Esophagus muscularis mucosa (tissue), 4 donors: ENCODE measurements around the gene FIGLA.

Source experiments
- EP300 ChIP-seq: sonication (generic); formaldehyde crosslinking; IDR thresholded peaks from one replicate; pipeline ENCODE4 v1.6.1; 2017; ENCODE audit warnings: antibody characterized with exemption
- POLR2A ChIP-seq: fragments of 450-650 bp; IDR thresholded peaks from one replicate; pipeline ENCODE4 v1.6.1; 2017; ENCODE audit warnings: antibody characterized with exemption, moderate library complexity, mild to moderate bottlenecking, low read depth
- TF ChIP-seq, protein P1 (sequence below), 3 experiments: fragments of 200-600 bp in 2 of 3; fragments of 450-650 bp in 1 of 3; sonication (generic) in 2 of 3; IDR thresholded peaks; one replicate each; pipeline ENCODE4 v1.5.1; 2017 to 2019; ENCODE audit warnings: antibody characterized with exemption in 3 of 3, mild to moderate bottlenecking in 2 of 3, moderate library complexity in 1 of 3

DNA sequence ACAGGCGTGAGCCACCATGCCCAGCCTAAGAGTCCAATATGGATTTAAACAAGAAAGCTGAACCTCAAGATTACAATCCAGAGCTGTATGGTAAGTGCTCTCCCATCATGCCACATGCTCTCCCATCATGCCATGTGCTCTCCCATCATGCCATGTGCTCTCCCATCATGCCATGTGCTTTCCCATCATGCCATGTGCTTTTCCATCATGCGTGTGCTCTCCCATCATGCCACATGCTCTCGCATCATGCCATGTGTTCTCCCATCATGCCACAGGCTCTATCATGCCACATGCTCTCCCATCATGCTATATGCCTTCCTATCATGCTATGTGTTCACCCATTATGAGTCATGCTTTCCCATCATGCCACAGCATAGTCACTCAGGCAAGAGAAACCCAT lies 43.2 kb downstream of the FIGLA start:
- TF ChIP-seq, protein P1, sequence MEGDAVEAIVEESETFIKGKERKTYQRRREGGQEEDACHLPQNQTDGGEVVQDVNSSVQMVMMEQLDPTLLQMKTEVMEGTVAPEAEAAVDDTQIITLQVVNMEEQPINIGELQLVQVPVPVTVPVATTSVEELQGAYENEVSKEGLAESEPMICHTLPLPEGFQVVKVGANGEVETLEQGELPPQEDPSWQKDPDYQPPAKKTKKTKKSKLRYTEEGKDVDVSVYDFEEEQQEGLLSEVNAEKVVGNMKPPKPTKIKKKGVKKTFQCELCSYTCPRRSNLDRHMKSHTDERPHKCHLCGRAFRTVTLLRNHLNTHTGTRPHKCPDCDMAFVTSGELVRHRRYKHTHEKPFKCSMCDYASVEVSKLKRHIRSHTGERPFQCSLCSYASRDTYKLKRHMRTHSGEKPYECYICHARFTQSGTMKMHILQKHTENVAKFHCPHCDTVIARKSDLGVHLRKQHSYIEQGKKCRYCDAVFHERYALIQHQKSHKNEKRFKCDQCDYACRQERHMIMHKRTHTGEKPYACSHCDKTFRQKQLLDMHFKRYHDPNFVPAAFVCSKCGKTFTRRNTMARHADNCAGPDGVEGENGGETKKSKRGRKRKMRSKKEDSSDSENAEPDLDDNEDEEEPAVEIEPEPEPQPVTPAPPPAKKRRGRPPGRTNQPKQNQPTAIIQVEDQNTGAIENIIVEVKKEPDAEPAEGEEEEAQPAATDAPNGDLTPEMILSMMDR (IDR thresholded peaks at IDR 0.05): no peak
- TF ChIP-seq POLR2A: no peak
- no peak for TF ChIP-seq EP300
